CD4-positive, alpha-beta T cell treated with Interleukin-4 for 4 hours (primary cell): ENCODE data around the gene JAZF1.
"Not testable (repeated sequence)": the region's sequence is repeated elsewhere in the genome, so short reads cannot be mapped to it uniquely, and the experiment has no call there.

Experiments used
- DNase-seq: peaks from one replicate; pipeline ENCODE4 v3.0.0-alpha.2; 2020

JAZF1 gene

DNA sequence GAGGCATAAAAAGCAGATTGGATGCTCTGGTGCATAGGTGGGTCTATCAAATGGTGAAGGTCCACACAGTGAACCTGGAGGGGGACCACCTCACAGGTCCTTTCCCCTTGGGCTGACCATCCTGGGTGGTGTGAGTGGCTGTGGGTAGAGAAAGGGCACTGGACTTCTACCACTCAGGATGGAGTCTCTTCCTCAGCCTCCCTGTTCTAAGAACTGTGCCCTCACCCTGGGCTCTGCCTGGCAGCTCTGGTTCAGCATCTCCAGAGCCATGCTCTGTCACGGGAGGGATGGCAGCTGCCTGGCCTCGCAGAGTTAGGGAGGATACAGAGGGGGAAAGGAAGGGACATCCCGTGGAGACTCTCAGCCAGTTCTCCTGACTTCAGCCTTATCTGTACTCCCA lies 318.8 kb downstream of the JAZF1 start:
- DNase-seq, result no peak

DNA sequence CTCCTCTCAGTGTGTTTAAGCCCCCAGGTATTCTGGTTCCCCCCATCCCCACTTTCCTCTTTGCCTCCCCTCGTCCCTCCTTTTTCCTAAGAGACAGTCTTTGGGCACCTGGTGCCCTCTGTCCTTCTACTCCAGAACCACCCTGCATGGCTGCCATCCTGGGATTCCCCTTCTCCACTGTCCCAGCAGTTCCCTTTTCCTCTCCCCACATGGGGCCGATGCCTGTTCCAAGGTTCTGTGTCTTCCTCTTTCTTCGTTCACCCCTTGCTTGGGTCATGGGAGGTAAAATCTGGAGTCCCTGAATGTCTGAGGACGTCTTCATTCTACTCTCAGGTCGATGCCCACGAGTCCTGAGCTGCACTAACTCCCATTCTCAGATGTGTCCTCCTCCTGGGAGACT lies 319.8 kb downstream of the JAZF1 start:
- DNase-seq, result no peak

DNA sequence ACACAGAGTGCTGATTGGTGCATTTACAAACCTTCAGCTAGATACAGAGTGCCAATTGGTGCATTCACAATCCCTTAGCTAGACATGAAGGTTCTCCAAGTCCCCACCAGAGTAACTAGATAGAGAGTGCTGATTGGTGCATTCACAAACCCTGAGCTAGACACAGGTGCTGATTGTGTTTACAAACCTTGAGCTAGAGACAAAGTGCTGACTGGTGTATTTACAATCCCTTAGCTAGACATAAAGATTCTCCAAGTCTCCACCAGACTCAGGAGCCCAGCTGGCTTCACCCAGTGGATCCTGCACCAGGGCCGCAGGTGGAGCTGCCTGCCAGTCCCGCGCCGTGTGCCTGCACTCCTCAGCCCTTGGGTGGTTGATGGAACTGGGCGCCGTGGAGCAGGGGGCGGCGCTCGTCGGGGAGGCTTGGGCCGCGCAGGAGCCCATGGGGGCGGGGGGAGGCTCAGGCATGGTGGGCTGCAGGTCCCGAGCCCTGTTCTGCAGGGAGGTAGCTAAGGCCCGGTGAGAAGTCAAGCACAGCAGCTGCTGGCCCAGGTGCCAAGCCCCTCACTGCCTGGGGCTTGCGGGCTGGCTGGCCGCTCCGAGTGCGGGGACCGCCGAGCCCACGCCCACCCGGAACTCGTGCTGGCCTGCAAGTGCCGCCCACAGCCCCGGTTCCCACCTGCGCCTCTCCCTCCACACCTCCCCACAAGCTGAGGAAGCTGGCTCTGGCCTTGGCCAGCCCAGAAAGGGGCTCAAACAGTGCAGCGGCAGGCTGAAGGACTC lies 323.7 kb downstream of the JAZF1 start:
- not testable (repeated sequence) for DNase-seq

DNA sequence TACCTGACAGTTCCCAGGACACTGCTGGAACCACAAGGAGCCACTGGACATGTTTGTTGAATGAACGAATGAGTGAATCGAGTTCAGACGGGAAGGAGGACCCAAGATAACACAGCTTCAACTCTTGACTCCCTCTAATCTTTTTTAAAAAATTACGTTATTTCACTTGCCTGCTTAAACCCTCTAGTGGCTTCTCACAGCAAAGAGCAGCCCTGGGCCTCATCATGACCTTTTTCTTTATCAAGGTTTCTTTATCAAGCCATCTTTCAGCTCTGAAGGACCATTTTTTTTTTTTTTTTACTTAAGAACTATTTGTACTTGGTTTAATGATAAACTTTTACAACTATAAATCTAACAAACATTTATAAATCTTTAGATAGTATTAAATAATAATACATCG lies 330.1 kb downstream of the JAZF1 start:
- DNase-seq, result no peak

DNA sequence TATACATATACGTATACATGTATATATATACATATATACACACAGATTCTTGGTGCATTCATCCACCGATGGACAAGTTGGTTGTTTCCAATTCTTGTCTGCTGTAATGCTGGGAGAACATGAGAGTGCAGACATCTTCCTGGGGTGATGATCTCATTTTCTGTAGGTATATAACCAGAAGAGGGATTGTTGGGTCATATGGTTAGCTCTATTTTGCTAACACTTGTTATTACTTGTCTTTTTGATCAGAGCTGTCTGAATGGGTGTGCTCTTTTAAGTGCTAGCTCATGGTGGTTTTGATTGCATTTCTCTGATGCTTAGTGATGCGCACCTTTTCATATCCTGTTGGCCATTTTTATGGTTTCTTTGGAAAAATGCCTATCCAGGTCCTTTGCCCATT lies 334.2 kb downstream of the JAZF1 start:
- DNase-seq, result no peak

DNA sequence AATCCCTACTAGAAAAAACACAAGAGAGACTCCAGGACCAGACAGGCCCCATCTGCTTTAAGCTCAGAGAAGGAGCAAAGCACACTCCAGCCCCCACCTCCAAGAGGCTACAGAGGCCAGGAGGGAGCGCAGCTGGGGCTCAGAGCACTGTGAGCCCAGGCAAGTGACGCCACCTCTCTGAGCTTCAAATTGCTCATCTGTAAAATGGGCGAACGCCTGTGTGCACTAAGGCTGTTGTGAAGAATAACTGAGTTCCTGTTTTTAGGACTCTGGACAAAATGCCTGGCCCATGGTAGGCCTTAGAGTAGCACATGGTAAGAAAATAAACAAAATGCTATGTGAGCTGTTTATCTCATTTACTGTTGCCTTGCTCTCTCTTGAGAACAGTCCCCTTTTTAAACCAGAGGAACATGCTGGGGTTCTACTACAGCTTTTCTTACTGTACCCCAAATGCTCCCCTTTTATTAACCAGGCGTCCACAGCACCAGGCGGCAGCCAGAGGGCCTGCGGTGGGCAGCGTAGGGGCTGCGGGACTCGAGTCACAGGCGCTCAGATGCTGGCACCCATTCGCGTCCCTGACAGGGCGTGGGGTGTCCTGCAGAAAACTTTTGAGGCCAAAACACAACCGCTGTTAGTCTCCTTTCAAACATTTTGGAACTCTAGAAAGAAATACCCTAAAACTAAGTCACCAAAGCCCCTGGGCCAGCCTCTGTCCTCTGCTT lies 336.9 kb downstream of the JAZF1 start:
- DNase-seq, result no peak

DNA sequence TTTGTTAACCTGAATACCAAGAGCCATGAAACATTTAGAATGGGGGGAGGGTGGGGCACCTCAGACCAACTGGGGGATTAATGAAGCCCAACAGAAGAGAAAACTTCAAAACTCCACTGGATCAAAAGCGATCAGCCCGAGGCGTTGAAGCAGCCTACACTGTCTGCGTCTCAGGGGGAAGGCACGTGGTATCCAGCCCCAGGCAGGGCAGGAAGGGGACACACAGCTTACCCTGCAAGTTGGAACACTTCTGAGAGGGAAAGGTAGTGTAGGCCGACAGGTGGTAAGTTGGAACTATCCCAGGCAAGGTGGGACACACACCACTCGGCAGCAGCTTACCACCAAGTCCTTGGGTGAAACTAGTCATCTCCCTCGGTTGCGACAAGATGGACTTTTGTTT lies 337.7 kb downstream of the JAZF1 start:
- DNase-seq, result no peak

DNA sequence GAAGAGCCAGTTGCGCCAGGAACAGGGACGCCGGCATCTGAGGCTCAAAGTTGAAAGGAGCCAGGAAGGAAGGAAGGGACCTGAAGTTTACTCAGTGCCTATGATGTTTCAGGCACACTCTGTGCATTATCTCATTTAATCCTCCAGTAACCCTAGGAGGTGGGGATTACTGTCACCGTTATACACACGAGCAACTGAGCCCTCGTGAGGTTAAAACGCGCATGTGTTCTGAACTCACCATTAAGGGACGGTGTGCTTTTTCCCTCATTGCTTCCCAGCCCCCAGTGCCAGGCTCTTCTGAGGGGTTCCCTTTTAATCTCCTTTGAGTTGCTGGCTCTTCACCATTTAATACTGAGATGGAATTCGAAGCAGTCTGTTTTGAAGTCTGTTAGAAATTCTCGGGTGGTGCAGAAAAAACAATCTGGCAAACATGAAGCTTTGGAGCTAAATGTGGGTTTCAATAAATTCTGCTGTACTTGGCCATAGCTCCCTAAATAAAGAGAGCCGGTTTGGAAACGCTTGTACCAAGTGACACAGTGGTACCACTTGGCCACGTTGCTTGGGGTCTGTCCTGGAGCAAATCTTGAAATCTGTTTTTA lies 338.4 kb downstream of the JAZF1 start:
- no peak for DNase-seq

DNA sequence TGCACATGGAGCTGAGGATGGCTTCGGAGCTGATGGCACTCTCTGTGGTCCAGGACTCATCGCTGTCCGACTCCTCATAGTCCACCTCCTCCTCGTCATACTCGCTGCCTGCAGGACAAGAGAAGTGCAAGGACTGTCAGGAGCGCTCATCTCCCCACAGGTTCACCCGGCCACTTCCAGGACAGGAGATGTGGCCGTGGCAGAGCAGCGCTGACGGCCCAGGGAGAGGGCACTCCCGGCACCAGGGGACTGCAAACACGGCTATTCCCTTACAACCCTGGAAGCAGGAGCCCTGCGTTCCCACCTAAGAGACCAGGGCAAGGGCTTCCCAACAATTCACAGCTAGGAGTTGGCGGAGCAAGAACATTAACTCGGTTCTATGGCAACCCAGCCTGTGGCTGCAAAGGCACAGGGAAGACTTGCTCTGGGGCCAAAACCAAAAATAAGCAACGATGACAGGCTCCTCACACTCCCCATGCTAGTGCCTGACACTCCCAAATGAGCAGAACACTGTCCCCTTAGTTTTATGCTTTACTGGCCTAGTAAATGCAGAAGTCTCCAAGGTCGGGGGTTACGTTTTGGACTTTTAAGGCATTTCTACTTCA lies 339.7 kb downstream of the JAZF1 start:
- no peak for DNase-seq

DNA sequence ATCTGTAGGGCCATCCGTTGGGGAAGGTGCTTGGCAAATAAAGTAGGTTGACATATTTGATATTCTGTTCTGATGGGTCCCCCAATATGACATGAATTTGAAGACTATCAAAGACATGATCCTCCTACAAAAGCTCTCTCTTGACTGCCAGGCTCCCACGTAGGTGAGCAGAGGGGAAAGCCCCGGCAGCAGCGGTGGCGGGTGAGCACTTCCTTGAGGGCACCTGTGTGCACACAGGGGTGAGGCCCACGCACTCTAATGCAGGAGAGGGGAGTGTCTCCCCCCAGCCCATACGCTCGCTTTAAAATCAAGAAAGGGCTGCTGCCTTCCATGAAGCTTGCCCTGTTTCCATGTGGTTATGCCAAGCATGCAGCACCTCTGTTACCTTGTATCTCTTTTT lies 340.3 kb downstream of the JAZF1 start:
- DNase-seq, result peak; percentile 19

DNA sequence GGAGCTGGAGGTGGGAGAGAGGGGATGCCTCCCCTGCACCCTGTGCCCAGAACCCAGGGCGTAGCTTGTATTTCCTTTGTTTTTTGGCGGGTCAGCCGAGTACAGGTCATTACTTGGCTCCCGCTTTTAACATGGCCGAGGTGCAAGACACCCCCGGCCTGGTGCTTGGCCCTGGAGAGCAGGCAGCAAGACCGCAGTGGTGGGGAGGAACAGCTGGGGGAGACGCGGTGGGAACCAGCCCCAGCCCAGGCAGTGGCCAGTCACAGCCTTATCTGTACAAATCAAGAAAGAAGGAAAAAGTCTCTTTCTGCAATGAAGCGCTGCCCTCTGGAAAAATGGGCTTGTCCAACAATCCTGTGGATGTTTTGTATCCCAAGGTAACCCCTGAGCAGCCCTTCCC lies 341.5 kb downstream of the JAZF1 start:
- no peak for DNase-seq

DNA sequence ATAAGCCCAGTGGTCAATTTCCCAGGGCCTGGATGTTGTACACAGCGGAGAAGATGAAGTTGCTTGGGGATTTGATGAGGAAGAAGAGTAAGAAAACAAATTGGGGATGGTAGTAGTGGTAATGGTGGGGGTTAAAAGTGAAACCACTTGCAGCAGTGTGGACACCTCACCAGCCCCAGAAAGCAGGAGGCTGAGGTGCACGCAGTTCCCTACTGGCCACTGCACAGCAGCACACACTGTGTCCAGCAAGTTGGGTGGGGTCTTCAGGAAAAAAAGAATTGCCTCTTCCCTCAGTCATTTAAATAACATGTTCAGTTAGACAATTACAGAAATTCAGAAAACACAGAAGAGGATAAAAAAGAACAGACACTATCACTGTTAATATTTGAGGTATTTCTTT lies 344.1 kb downstream of the JAZF1 start:
- DNase-seq, result no peak

DNA sequence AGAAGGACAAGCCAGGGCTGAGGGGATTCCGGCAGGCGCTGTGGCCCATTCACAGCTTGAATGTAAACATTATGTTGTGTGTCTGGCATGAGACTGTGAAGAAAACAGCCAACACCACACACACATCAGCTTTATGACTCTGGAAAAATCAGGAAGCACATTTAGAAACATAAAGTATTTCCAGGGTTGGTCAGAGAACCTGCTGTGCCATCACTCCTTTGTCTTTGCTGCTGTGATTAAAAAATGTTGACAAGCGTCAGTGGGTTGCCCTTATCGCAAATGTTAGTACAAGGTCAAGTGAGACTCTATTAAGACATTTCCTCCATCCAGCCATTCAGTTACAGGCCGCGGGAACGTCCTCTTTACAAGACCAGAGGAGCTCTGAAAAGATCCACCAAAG lies 345.2 kb downstream of the JAZF1 start:
- no peak for DNase-seq

DNA sequence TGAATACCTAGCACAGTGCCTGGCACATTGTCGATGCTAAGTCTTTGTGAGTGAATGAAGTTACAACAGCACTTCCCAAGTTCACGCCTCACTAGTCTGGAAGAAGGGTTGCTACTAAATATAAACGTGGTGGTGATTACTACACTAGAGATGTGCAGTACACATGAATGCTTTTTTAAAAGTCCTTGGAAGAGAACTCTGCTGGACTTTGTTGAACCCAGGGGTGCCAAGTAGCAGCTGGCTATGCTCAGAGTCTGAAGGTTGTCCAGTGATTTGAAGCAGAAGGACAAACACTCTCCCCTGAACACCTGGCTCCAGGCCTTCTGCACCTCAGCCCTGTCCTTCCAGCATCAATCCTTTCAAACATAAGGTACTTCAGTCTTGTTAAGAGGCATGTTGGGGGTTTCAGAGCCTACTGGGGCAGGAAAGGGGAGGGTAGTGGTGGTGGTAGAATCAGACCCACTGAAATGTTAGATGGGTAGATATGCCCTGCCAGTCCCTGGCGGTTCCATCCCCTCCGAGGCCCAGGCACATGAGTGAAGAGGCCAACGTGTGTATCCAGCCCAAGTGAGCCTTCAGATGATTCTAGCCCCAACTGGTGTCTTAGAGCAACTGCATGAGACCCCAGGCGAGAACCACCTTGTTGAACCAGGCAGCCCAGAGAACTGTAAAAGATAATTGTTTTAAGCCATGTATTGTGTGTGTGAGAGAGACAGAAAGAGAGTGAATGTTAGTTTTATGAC lies 346.2 kb downstream of the JAZF1 start:
- DNase-seq, result no peak

DNA sequence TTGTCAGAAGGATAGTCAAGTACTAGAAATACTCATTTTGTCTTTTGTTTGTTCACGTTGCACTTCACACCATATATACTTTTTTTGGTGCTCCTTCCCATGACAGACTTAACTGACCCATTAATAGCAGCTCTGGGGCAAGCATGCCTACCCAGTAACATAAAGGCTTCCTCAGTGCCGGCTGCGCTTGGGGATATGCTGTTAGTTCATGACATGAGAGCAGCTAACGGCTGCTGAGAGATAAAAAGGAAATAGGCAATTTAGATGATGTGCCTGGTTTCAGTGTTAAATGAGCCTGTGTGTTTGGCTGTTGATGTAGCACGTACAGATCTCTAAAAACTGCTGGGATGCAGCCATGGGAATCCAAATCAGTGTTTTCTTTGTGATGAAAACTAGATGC lies 354.2 kb downstream of the JAZF1 start:
- DNase-seq, result no peak

DNA sequence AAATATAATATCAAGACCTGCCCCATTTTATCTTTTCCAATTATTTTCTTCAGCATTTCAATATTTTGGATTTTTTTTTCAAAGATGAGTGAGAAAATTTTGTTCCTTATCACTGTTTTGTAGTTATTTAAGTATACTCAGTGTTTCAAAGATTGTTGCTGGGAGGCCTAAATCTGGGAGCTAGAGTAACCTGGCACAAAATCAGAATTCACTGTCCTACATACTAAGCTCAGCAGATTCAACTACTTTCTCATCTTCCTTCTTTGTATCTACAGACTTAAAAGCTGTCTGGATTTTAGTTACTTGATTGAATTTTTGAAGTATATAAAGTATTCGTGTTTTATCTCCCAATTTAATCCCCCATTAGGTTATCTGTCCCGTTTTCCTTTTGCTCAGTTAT lies 354.7 kb downstream of the JAZF1 start:
- no peak for DNase-seq

DNA sequence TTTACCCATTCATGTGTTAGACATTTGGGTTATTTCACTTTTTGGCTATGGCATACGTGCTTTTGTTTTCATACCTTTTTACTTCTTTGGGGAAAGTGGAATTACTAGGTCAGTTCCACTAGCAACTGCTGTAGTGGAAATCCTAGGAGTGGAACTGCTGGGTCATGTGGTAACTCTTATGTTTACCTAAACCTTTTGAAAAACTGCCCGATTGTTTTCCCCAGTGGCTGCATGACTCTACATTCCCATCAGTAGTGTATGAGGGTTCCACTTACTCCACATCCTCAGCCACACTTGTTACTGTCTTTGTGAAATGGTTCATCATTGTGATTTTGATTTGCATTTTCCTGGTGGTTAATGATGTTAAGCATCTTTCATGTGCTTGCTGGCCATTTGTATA lies 358.4 kb downstream of the JAZF1 start:
- DNase-seq, result no peak

DNA sequence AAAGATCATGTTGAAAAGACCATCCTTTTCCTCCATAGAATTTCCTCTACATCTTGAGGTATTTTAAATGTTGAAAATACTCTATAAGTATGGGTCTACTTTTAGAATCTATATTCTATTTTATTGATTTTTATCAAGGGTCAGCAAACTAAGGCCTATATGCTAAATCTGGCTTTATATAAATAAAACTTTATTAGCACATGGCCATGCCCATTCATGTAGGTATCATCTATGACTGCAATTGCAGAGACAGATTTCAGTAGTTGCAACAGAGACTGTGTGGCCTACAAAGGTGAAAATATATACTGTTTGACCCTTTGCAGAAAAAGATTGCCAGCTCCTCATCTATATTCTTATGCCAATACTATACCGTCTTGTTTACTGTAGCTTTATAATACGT lies 367.9 kb downstream of the JAZF1 start:
- DNase-seq, result no peak

DNA sequence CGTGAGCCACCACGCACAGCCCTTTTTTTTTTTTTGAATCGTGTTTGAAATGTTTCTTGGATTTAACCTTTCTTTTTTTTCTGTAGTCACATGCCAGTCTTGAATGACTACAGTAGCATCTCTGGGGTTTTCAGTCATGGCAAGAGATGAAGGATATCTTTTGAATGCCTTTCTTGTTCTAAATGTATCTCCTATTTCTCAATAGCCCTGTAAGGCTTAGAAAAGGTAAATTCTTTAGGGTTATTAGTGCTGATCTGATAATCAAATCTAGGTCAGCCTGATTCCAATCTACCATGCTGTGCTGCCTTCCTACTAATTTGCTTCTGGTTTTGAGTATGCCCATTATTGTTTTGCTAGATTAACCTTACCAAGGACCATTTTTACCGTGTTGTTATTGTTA lies 370.4 kb downstream of the JAZF1 start:
- no peak for DNase-seq

DNA sequence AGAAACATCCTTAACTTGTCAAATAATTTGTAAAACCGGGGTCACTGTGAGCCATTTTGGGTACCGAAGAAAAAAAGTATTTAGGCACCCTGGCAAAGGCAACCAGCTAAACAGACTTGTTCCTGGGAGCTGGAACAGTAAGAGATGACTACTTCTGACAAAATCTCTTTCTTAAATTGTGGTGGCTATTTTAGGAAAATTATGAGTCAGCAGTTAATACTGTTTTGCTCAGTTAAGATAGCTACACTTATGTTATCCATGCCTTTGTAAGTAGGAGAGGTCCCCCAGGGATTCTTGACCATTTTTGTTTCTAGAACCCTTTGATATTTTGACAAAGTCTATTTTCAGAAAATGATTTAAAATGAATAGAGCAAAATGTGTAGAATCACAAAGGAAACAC lies 372.0 kb downstream of the JAZF1 start:
- no peak for DNase-seq

DNA sequence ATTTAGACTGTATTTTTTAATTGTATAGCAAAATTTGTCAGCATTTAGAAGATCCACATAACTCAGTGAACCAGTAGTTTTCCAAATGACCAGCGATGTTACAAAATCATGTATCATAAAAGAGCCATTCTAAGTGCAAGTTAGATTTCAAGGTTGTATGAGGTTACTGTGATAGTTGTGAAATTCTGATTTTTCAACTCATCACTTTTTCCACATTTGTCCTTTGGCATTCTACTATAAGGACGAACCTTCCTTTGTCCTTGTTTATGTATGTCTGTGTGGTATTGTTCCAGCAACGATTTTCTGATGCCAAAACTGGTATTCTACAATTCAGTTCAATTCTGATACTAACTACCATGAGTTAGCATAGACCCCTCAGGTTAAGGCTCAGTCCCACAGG lies 376.5 kb downstream of the JAZF1 start:
- no peak for DNase-seq

DNA sequence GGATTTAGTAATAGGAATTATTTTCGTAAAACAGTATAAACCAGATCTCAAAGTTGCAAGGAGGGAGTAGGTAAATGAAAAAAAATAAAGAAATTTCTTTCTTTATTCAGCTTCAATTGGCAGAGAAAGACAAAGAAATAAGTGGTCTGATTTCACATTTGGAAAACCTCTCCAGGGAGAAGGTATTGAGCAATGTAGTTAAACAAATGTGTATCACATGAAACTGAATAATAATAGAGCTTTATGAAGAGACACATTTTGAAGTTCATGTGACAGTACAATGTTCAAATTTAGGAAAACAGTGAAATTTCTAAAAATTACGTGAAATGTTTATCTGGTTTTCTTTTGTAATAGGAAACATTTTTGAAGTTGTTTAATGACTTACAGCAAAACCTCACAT lies 377.6 kb downstream of the JAZF1 start:
- no peak for DNase-seq

DNA sequence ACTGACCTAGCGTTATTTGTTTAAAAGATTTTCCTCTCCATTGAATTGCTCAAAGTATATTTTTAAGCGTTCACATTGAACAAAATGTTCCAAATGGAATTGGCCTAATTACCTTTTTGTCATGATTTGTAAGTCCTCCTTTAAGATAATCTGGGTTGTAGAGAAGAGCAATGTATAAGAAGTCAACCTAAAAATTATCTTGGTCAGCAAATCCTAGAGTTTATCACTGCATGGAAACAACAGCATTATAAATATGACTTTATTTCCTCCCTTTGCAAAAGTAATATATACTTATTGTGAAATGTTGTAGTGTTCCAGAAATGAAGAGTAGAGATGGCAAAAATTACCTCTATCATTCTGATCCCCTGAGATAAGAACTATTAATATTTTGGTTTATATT lies 381.4 kb downstream of the JAZF1 start:
- no peak for DNase-seq
